Gastroesophageal sphincter (tissue), 4 donors: ENCODE results near the gene RTN4RL1. TPM values are rescaled to one million over a fixed set of nuclear protein-coding genes. Genes with fewer than 3 reads are reported as not detected.

ENCODE experiments used
- ATAC-seq: fragments of 150-250 bp; one replicate; pipeline ENCODE4 v1.9.1; 2016; ENCODE audit warnings: mild to moderate bottlenecking, moderate library complexity
- H3K27ac ChIP-seq, 4 donors: fragments of 200-600 bp; sonication (generic) in 3 of 4; 1 replicate in 3 of 4; 2 replicates in 1 of 4; pipeline ENCODE4 v1.5.1; 2016 to 2019
- H3K27me3 ChIP-seq: fragments of 200-600 bp; sonication (generic); one replicate; pipeline ENCODE4 v1.5.1; 2019
- H3K36me3 ChIP-seq, 2 donors: fragments of 200-600 bp; sonication (generic); one replicate each; pipeline ENCODE4 v1.5.1; 2019; ENCODE audit warnings: control low read depth in 1 of 2
- H3K4me1 ChIP-seq, 3 donors: fragments of 200-600 bp; sonication (generic); 1 replicate in 2 of 3; 2 replicates in 1 of 3; pipeline ENCODE4 v1.5.1; 2016 to 2019; ENCODE audit warnings: control low read depth in 2 of 3
- H3K4me3 ChIP-seq, 2 donors: fragments of 200-600 bp; sonication (generic); one replicate each; pipeline ENCODE4 v1.5.1; 2019; ENCODE audit warnings: mild to moderate bottlenecking in 1 of 2, moderate library complexity in 1 of 2
- H3K9me3 ChIP-seq, 3 donors: fragments of 200-600 bp; sonication (generic); one replicate each; pipeline ENCODE4 v1.5.1; 2017 to 2019; ENCODE audit warnings: control low read depth in 2 of 3
- EP300 ChIP-seq: sonication (generic); formaldehyde crosslinking; IDR thresholded peaks from one replicate; pipeline ENCODE4 v1.6.1; 2017; ENCODE audit warnings: antibody characterized with exemption, mild to moderate bottlenecking
- POLR2A ChIP-seq, 2 donors: fragments of 450-650 bp; IDR thresholded peaks; one replicate each; pipeline ENCODE4 v1.6.1; 2017; ENCODE audit warnings: antibody characterized with exemption in 2 of 2, mild to moderate bottlenecking in 2 of 2, moderate library complexity in 1 of 2
- POLR2AphosphoS5 ChIP-seq: sonication (generic); formaldehyde crosslinking; IDR thresholded peaks from one replicate; pipeline ENCODE4 v1.6.1; 2017; ENCODE audit warnings: antibody characterized with exemption
- WGBS, 2 donors: methylation state at CpG; one replicate each; pipeline ENCODE4 v1.1.5; 2018; ENCODE audit warnings: low coverage in 1 of 2; 5-methylcytosine and 5-hydroxymethylcytosine counted together
- total RNA-seq, 4 donors: library from RNA; depleted of rRNA; stranded (reverse); fragments of >200 nt; gene quantifications; one replicate each; pipeline ENCODE4 v1.1.0, GENCODE V29; 2016
- TF ChIP-seq, protein P1 (sequence below), 4 experiments: fragments of 200-600 bp in 2 of 4; fragments of 450-650 bp in 2 of 4; sonication (generic) in 1 of 4; IDR thresholded peaks; one replicate each; pipeline ENCODE4 v1.5.1; 2017 to 2019; ENCODE audit warnings: antibody characterized with exemption in 4 of 4, mild to moderate bottlenecking in 2 of 4, moderate library complexity in 2 of 4

RTN4RL1 gene
- total RNA-seq, 4 donors from 2014 or later = 0.58 to 0.81 (median 0.72) TPM; not detected in 1

DNA sequence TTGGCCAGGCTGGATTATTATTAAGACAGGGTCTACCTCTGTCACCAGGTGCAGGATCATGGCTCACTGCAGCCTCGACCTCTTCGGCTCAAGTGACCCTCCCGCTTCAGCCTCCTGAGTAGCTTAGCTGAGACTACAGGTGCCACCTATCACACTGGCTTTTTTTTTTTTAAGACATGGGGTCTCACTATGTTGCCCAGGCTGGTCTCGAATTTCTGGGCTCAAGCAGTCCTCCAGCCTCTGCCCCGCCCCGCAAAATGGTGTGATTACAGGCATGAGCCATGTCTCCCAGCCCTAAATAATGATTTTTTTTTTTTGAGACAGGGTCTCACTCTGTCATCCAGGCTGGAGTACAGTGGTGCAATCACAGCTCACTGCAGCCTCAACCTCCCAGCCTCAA is 22.5 kb upstream of the RTN4RL1 start:
- peaks cover 21% of the 10 kb centered on the region for H3K27me3 ChIP-seq
- no peak for ATAC-seq
- peaks cover 0 to 21% of the 10 kb centered on the region in 2 donors for H3K36me3 ChIP-seq
- peaks cover 0 to 56% (median 21%) of the 10 kb centered on the region in 3 donors for H3K4me1 ChIP-seq
- TF ChIP-seq POLR2AphosphoS5 (no peak), EP300 (no peak), POLR2A (IDR thresholded peaks at IDR 0.05) (no peak)
- TF ChIP-seq, protein P1, sequence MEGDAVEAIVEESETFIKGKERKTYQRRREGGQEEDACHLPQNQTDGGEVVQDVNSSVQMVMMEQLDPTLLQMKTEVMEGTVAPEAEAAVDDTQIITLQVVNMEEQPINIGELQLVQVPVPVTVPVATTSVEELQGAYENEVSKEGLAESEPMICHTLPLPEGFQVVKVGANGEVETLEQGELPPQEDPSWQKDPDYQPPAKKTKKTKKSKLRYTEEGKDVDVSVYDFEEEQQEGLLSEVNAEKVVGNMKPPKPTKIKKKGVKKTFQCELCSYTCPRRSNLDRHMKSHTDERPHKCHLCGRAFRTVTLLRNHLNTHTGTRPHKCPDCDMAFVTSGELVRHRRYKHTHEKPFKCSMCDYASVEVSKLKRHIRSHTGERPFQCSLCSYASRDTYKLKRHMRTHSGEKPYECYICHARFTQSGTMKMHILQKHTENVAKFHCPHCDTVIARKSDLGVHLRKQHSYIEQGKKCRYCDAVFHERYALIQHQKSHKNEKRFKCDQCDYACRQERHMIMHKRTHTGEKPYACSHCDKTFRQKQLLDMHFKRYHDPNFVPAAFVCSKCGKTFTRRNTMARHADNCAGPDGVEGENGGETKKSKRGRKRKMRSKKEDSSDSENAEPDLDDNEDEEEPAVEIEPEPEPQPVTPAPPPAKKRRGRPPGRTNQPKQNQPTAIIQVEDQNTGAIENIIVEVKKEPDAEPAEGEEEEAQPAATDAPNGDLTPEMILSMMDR (IDR thresholded peaks at IDR 0.05) = no peak
- no peak overlapping the region for H3K4me3 ChIP-seq
- WGBS, 2 donors = 96% methylated on average over 3 of the region's 6 CpGs; no CpG with 5 or more reads in 1 of the 2 donors
- no peak overlapping the region for H3K27ac ChIP-seq
- H3K9me3 ChIP-seq = no peaks in the 10 kb centered on the region

GRCh38 chr17:2044263-2044894 is 19.2 kb upstream of the RTN4RL1 start:
- no peak for ATAC-seq
- Histone ChIP-seq H3K27ac (peak overlapping the region in 2 of 4 donors; percentile 6 to 31), H3K4me1 (peaks cover 0 to 49% (median 18%) of the 10 kb centered on the region in 3 donors), H3K9me3 (no peaks in the 10 kb centered on the region), H3K36me3 (peaks cover 0 to 36% of the 10 kb centered on the region in 2 donors), H3K4me3 (no peak overlapping the region), H3K27me3 (no peaks in the 10 kb centered on the region)
- TF ChIP-seq POLR2AphosphoS5 (no peak), POLR2A (IDR thresholded peaks at IDR 0.05) (no peak), EP300 (no peak)
- TF ChIP-seq, protein P1 (IDR thresholded peaks at IDR 0.05) = no peak
- 33 to 86% methylated on average over 1 of the region's 5 CpGs for WGBS, 2 donors

DNA sequence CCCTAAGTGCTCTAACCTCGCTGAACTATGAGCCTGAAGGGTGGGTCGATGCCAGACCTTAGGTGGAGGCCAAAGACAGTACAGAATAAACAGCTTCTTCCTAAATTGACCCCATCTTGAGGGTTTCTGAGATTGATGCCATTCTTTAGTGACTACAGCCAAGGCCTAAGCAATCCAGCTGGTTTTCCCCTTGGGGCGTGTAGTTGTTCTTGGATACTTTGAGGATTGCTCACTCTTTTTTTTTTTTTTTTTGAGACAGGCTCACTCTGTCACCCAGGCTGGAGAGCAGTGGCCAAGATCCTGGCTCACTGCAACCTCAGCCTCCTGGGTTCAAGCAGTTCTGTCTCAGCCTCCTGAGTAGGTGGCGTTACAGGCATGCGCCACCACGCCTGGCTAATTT is 18.7 kb upstream of the RTN4RL1 start:
- 39 to 47% methylated on average over 2 to 3 of the region's 6 CpGs for whole genome bisulfite sequencing, 2 donors
- Histone ChIP-seq H3K4me3 (no peak overlapping the region), H3K27ac (peak overlapping the region in 1 of 4 donors; percentile 92), H3K4me1 (peaks cover 0 to 43% (median 13%) of the 10 kb centered on the region in 3 donors), H3K27me3 (no peaks in the 10 kb centered on the region), H3K9me3 (no peaks in the 10 kb centered on the region), H3K36me3 (peaks cover 0 to 42% of the 10 kb centered on the region in 2 donors)
- TF ChIP-seq POLR2AphosphoS5 (no peak), EP300 (no peak), POLR2A (IDR thresholded peaks at IDR 0.05) (no peak)
- TF ChIP-seq, protein P1 (IDR thresholded peaks at IDR 0.05) = no peak
- no peak for ATAC-seq

GRCh38 chr17:2042933-2043332 is 17.8 kb upstream of the RTN4RL1 start:
- H3K4me3 ChIP-seq = peak overlapping the region in 1 of 2 donors; percentile 82
- no peaks in the 10 kb centered on the region for H3K27me3 ChIP-seq
- 50 to 100% methylated on average over 1 to 3 of the region's 5 CpGs for WGBS, 2 donors
- H3K36me3 ChIP-seq = peaks cover 0 to 50% of the 10 kb centered on the region in 2 donors
- no peak for TF ChIP-seq POLR2AphosphoS5
- no peak for TF ChIP-seq EP300
- TF ChIP-seq, protein P1 (IDR thresholded peaks at IDR 0.05) = no peak
- H3K9me3 ChIP-seq = no peaks in the 10 kb centered on the region
- no peak for ATAC-seq
- peaks cover 0 to 39% (median 13%) of the 10 kb centered on the region in 3 donors for H3K4me1 ChIP-seq
- H3K27ac ChIP-seq = peak overlapping the region in 3 of 4 donors; percentile 92 to 97 (median 92)

DNA sequence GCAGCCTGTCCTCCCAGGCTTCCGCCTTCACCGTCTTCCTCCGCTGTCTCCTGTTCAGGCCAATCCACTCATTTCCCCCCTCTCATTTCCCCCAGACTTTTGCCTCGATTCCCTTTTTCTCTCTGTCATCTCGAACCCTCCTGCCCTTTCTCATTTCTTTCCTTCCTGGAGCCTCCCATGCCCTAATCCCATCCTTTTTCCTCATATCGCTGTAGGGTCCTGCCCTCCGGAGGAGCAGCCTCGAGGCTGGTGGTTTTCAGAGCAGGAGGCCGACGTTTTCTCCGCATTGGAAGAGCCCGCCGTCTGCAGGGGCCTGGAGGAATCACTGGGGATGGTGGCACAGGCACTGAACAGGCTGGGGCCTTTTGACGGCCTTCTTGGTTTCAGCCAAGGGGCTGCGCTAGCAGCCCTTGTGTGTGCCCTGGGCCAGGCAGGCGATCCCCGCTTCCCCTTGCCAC is 17.3 kb upstream of the RTN4RL1 start:
- no peaks in the 10 kb centered on the region for H3K27me3 ChIP-seq
- peak overlapping the region; percentile 72 to 97 (median 92) for H3K27ac ChIP-seq
- H3K4me1 ChIP-seq = peaks cover 0 to 39% (median 13%) of the 10 kb centered on the region in 3 donors
- WGBS, 2 donors = 1 to 18% methylated on average over 7 to 8 of the region's 17 CpGs
- H3K9me3 ChIP-seq = no peaks in the 10 kb centered on the region
- ATAC-seq = peak; percentile 3
- peak overlapping the region; percentile 77 to 82 for H3K4me3 ChIP-seq
- TF ChIP-seq POLR2AphosphoS5 (no peak), POLR2A (IDR thresholded peaks at IDR 0.05) (no peak), EP300 (no peak)
- TF ChIP-seq, protein P1 (IDR thresholded peaks at IDR 0.05) = peak in 1 of 4 experiments; percentile 21
- H3K36me3 ChIP-seq = peaks cover 0 to 56% of the 10 kb centered on the region in 2 donors
